HG02943 (cell line): ENCODE results near the gene TRIM2.

Experiments used
- ATAC-seq: cut with Tn5 transposase; IDR thresholded peaks from one replicate; pipeline ENCODE4 v1.9.1; 2021; ENCODE audit warnings: mild to moderate bottlenecking, low read depth, moderate library complexity; ENCODE audit not compliant: unreplicated experiment

Gene TRIM2

DNA sequence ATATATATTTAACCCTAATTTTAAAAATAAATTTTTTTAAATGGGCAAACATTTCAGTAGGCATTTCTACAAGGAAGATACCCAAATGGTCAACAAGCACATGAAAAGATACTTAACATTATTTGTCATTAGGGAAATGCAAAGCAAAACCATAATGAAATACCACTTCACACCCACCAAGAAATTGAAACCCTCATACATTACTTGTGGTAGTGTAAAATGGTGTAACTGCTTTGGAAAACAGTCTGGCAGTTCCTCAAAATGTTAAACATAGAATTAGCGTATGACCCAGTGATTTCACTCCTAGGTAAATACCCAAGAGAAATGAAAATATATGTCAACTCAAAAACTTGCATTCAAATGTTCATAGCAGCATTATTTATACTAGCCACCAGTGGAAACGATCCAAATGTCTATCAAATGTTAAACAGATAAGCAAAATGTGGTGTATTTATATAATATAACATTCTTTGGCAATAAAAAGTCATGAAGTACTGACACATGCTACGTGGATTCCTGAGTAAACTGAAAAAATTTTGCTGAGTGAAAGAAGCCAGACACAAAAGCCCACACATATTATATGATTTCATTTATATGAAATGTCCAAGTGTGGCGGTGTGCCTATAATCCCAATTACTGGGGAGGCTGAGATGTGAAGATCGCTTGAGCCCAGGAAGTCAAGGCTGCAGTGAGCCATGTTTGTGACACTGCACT is 16.6 kb downstream of the TRIM2 start:
- ATAC-seq: no peak

DNA sequence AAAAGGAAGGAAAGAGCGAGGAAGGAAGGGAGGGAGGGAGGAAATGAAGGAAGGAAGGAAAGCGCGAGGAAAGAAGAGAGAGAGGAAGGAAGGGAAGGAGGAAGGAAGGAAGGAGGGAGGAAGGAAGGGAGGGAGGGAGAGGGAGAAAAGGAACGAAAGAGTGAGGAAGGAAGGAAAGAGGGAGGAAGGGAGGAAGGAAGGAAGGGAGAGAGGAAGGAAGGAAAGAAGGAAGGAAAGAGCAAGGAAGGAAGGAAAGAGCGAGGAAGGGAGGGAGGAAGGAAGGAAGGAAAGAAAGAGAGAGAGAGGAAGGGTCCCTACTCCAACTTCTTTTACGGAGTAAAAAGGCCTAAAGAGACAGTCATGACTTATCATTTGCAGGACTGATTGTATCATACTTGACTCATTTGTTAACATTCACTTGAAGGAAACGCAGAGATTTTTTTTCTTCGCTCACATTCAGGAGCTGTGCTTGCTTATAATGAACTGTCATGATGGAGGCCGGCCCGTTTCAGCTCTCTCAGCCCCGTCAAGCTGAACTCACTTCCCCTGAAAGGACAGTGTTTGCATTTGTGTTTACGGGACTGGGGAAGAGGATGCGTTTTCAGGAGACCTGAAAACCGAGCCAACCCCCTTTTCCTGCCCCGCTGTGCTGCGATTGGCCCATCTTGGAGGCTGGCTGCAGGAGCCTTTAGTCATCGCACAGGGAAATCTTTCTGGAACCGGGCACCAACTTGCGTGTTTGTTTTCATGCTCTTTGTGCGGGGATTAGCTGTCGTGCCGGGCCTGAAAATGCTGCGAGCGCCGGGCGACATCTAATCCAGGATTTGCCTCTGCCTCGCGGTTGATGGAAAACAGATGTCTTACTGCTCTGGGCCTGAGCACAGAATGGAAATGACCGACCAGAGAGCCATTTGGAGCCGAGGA is 17.8 kb downstream of the TRIM2 start:
- no peak for ATAC-seq

DNA sequence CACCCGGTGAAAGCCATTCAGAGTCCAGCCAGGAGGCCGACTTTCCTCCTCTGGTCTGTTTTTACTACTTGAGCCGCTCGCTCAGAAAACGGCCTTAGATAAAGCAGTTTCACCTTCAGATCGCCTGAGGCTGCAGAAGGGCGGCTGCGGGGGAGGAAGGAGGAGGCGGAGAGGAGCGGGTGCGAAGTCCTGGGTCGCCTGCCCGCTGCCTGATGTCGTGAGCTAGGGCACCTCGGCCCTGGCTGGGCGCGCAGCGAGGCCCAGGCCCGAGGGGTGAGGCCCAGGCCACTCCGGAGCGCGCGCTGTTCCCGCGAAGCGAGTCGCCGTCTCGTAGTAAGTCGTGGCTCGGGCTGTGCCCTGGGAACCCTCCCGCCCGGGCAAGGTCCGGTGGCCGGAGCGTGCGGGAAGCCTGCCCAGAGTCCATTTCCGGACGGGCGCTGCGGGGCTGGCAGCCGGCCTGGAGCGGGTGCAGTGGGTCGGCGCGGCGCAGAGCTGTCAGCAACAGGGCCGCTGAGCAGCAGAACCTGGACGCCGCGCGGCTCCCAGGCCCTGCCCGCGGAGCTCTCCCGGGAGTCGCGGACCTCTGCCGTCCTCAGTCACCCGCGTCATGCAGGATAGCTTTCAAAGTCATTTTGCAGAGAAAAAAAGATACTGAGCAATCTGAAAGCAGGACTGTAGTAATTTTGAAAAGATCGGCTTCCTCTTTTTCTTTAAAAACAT is 18.6 kb downstream of the TRIM2 start:
- no peak for ATAC-seq

DNA sequence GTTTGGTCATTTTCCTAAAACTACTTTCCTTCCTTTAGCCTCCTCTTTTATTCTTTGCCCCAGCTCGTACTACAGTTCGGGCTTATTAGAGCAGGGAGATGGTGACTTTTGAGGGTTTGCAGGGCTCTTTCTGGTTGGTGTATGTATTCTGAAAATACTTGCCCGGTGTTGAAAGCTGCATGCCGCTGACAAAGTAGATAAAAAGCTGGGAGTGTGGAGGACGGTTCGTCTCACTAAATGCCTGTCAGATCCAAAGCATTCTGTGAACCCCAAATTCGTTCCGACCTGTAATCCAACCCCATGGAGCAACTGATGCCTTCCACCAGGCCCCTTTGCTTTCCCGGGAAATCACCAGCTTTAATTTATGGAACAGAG is 19.2 kb downstream of the TRIM2 start:
- no peak for ATAC-seq

DNA sequence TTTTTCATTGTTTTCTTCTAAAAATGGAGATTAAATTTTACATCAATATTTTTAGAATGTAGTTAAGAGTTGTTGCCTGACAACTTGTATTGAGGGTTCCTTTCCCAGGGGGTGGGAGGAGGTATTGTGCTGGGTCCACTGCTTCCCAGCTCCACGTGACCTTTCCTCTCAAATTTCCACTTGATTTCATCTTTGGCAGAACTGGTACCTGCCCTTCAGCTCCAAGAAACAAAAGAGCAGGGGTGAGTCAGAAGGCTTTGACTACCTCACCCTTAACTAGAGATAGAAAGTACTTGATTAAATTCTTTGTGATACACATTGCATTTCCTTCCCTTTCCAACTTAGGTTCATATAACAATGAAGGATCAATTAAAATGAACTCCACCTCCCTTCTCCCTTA is 19.7 kb downstream of the TRIM2 start:
- no peak for ATAC-seq

DNA sequence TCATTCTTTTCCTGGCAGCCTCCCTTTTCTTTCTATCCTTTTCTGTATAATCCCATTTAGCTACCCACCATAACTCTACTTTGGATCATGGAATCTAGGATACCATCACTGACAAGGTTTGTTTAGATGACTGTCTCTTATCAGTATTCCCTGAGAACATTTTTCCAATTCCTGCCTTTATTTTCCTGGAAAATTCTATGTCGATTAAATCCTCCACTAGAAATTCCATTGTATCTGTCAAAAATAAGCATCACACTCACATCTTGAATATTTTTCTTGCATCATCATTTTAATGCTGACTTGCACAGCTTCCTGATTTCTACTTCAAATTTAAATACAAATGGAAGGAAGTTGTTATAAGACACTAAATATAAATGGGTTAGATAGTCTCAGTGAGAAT is 20.2 kb downstream of the TRIM2 start:
- ATAC-seq: no peak

DNA sequence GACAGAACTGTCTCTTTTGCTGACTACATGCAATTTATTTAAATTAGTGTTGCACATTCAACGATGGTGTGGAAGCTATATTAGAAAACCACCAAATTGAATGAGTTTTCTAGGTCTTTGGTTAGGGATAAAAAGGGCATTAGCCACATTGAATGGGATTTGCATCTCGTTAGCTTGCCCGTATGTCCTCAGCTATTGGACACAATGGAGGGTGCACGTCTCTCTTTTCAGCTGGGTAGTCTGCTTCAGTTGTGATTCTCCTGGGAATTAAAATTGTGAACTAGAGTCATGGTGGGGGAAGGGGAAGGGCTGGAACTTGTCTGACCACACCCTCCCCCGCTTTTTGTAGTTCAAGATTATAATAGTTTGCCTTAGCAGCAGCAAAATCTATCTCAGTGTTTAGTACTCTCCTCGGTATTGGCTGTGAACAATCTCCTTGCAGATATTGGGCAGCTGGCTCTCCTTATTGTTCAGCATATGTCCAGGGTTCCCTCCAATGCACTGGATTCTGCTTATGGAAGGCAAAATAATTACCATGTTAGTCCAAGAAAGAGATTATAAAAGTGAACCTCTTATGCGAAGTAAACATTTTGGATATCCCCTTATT is 23.3 kb downstream of the TRIM2 start:
- ATAC-seq: no peak

DNA sequence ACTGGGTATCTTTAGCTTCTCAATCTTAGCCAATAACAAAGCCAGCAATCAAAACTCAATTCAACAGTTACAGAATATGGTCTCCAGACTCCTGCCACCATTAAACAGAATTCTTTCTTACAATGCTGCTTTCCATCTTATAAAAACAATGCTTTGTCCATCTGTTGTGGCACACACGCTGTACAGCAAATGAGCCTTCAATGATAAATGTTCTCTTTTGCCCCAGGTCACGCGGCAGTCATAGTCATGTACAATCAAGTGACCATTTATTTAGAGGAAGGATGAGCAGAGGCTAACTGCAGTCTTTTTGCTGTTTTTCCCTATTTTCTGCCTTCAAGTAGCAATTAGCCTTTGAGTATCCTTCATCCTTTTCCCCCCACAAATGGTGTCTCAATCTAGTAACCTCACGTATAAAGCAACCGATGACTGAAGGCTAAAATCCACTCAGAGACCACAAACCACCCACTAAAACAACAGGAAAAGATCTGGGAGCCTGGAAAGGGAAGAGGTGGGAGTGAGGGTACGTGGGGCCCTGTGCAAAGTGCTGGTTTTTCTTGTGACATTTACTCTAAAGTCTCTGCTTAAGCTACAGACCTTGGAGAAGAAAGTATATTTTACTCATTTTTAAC is 24.4 kb downstream of the TRIM2 start:
- no peak for ATAC-seq

DNA sequence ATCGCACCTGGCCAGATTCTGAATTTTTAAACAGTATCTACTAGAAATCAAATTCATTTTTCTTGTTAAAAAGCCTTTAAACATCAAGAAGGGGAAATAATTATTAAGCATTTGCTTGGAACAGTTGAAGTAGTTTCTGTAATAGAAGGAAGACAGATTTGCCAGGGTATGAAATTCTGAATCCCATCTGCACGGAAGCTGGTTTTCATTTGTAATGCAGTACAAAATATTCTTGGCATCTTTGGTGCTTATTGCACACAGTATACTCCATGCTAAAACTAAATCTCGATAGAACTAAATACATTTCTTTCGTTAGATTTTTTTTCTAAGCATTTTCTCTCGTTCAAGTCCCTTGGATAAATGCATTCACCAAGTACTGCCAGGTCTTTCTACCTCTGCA is 25.3 kb downstream of the TRIM2 start:
- ATAC-seq: no peak

DNA sequence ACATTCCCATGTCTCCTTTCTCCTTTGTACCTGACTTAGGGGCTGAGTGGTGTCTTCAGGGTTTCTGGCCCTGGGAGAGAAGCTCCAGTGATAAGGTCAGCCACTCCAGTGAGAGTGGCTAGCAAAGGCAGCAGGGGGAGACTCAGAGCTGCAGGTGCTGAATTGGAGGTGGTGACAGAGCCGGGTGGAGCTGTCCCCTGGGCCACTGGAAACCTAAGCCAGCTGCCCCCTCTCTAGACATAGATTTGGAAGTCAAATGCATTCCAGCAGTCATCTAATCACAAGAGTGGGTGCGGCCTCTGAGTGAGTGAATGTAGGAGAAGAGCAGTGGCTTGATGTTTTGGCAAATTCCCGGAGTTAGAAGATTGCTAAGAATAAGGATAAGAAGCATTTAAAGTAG is 28.5 kb downstream of the TRIM2 start:
- no peak for ATAC-seq

DNA sequence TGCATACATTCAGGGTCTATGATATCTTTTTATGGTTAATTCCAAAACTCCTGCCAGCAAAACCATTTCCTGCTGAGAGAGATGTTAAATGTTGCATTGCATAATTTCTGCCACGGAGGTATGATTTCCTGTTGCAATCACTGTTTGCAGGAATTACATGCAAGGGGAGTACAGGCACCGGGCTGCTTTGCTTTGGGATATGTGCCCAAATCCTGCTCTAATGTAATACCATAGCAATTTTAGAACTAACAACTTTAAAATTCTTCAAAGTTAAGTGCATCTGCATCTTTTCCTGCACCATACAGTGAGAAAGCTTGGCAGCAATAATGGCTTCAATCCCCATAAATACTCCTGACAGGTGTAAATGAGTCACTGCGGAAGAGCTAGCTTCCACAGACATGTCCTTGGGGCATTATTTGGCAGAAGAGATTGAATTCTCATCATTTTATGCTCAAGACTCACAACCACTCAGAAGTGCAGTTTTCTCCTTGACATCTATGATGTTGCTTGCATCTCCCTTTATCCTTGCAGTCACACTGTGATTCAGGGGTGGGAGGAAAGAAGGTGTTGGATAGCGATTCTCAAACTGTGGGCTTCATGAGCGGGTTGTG is 29.6 kb downstream of the TRIM2 start:
- ATAC-seq: no peak

DNA sequence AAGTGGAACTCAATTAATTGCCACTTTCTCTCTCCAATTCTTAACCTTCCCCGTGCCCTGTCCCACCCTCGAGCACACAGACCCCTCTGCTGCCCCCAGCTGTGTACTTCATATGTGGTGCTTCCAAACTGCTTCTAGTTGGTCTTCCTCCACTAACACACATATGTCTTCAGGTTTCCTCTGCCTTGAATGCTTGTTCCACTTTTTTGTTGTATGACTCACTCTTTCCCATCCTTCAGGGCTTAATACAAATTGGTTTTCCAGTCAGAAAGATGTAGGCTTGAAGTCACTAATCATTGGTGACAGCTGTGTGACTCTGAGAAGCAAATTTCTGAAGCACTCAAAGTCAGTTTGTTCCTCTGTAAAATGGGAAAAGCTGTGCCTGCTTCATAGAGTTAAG is 30.6 kb downstream of the TRIM2 start:
- ATAC-seq: no peak

DNA sequence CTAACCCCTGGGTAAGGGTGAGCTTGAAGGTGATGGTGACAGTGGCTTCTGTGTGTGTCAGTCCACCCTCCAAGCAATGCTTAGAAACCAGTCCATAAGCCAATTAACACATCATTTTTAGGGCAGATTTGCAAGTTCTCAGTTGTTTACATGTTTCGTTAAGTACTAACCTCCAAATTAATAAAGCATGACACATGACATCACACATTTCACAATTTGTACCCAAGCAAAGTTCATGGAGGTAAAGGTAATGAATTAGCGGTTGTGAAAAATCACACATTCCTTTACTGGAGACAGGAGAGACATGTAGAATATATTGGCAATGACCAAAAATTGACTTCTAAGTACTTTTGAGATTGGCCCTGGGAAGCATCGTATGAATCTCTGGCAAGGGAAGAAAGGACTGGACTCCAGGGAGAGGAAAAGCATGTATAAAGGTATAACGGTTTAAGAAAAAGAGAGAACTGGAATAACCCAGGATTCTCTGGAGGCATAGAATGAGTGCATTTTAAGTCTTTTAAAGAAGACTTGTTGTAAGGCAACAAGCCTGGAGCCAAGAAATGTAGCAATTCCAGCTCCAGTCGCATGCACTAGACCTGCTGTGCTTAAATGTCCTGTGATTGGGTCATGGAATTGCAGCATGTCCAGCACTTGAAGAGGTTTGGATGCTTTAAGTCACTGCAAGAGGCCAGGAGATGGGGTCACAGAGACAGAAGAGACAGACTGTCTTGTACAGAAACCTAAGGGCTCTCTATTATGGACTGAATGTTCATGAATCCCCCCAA is 34.1 kb downstream of the TRIM2 start:
- no peak for ATAC-seq

DNA sequence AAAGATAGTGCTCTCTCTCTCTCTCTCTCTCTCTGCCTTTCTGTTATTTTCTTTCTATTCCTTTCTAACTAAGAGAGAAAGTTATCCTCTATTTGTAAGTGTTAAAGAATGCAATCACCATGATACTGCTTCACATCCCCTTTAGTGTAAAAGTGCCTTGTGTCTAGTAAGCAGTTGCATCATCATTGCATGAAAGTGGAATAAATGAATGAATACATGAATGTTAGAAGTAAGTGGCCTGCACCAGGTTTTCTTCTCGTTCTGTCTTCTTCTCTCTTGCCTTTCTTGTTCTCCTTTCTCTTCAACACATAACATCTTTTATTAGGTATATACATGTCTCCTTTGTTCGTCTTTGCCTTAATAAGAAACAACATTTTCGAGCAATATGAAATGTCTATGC is 35.2 kb downstream of the TRIM2 start:
- ATAC-seq: no peak

DNA sequence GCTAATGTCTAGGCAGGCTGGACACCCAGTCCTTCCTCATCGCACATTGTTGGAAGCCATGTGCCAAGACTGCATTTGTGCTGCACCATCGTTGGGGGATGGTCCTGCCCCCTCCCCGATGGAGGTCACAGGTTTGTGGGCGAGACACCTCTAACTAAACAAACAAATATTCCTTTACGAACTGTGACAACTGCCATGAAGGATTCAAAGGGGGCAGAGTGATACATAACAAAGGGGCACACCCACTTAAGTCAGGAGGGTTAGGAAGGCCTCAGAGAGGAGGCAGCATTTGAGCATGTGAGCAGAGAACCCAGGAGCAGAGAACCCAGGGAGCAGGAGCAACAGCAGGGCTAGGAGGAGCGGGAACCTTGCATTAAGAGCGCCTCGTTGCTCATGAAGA is 37.1 kb downstream of the TRIM2 start:
- no peak for ATAC-seq

DNA sequence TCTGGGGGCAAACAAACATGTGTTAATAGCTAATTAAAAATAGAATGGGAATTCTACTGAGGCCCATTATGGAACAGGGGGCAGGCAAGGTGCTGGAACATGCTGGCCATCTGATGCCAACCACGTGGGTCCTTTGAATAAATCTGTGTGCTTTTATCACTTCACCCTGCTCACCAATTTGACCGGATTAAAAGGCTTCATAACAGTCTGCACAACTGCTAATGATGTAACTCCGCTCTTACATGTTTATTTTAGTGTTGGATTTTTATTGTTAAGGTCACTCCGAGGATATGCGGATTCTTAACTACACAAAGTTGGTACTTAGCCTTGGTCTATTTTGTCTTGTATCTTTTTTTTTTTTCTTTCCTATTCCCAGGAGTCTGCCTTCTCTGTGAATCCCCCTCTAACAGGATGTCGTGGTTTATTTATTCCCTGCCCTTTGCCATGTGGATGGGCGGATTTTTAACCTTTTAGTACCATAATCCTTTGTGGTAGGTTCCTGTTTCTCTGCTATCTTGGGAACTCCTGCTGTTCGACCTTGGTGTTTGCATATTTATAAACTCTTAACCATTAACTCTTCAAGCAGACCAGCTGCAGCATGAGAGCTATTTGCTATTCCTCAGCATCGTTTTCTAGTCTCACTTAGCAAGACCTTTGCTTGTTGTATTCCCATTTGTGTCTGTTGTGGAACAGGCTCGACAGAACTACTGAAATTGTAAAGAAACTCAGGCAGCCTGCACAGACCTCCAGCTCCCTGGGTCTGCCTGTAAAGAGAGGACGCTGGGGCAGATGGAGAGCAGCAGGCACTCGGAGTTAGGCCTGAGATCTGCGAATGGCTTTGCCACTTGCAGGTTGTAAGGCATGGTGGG is 38.0 kb downstream of the TRIM2 start:
- no peak for ATAC-seq

DNA sequence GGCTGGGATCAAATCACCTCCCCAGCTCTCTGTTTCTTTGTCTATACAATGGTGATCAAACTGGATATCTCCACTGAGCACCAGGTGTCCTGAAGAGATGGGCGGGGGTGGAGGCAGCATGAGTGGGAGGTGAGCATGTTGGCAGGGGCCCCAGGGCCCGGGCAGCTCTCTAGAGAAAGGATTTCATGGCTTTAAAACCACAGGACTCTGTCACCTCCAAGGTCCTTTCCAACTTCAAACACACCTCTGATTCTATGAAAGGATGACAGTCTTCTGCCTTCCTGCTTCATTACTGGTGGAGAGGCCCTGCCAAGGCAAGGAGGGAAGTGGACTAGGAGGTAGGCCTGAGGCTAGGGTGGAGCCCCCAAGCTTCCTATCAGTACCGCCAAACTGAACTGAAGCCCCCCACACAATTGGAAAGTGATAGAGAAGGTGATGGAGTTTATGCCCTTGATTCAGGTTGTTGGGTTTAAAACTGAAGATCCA is 38.6 kb downstream of the TRIM2 start:
- ATAC-seq: no peak

DNA sequence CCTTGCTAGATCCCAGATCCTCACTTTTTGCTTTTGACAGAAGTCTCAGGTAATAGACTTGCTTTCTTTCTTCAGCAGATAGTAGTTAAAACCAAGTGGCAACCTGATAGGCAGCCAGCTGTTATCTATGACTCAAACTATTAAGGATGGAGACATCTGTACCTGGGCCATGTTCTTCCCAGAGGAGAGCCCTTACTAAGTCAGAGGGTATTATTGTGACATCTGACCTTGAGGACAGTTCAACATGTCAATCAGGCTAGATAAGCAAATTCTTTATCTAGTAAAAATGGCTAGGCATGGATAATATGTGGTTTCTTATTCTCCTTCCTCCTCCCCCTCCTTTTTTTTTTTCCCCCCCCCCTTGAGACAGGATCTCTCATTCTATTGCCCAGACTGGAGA is 39.2 kb downstream of the TRIM2 start:
- ATAC-seq: no peak
